HCT116 (cell line): ENCODE measurements around the gene TSC22D3. TPM values are rescaled to one million over a fixed set of nuclear protein-coding genes. Genes with fewer than 3 reads are reported as not detected.
"Not testable (repeated sequence)": the region's sequence is repeated elsewhere in the genome, so short reads cannot be mapped to it uniquely, and the experiment has no call there.

Experiments used
- ATAC-seq: fragments of 200-7000 bp; cut with Tn5 transposase; 2 replicates; pipeline ENCODE4 v1.9.1; 2020; ENCODE audit warnings: mild to moderate bottlenecking, moderate library complexity
- BruUV-seq: library from RNA; stranded (reverse); fragments of 400-500 nt; replicated peaks from 2 replicates; lab custom pipeline; 2021; lab: Mats Ljungman, UMichigan
- CTCF ChIA-PET: fragments of 300-600 bp; sonication (Branson Sonifier 250); formaldehyde crosslinking; loops from one replicate; lab custom pipeline; 2021; ENCODE audit warnings: antibody characterized with exemption; lab: Charles Lee
- POLR2A ChIA-PET: fragments of 300-600, 350-600 bp; sonication (Branson Sonifier 250); formaldehyde crosslinking; loops from one replicate; lab custom pipeline; 2021; ENCODE audit warnings: antibody characterized with exemption; lab: Charles Lee
- RAD21 ChIA-PET, 2 experiments: fragments of 300-600 bp; sonication (Branson Sonifier 250); formaldehyde crosslinking; loops; one replicate each; lab custom pipeline; 2023; ENCODE audit warnings: low total read pairs in 2 of 2; ENCODE audit not compliant: uncharacterized antibody in 2 of 2, unreplicated experiment in 2 of 2, low non-redundant PET in 1 of 2; lab: Charles Lee
- DNase-seq: peaks from one replicate; pipeline ENCODE4 v3.0.0-alpha.2; 2010; ENCODE audit warnings: low read depth, low spot score
- H2AFZ ChIP-seq: fragments of 200-600 bp; shearing (Covaris generic), sonication (generic); 2 replicates; pipeline ENCODE4 v1.6.1; 2017; ENCODE audit warnings: low read depth, mixed run types, mixed read lengths, antibody characterized with exemption, low read length; ENCODE audit not compliant: poor library complexity, severe bottlenecking
- H3K27ac ChIP-seq: 2 replicates; pipeline ENCODE4 v1.5.1; 2012; ENCODE audit warnings: low read depth, low read length
- H3K27me3 ChIP-seq: fragments of 200-600 bp; sonication (generic); 2 replicates; pipeline ENCODE4 v1.6.1; 2016; ENCODE audit warnings: mixed run types, low read length, mixed read lengths; ENCODE audit not compliant: insufficient read depth
- H3K36me3 ChIP-seq, 2 experiments: fragments of 200-500 bp in 1 of 2; fragments of 200-600 bp in 1 of 2; sonication (Bioruptor generic) in 1 of 2; sonication (generic) in 1 of 2; 2 replicates each; pipeline versions ENCODE4 v1.5.1 to v1.6.1; 2014 to 2016; ENCODE audit warnings: low read length in 2 of 2, inconsistent platforms in 1 of 2, mixed read lengths in 1 of 2, mixed run types in 1 of 2; ENCODE audit not compliant: insufficient read depth in 2 of 2, control insufficient read depth in 1 of 2
- H3K4me1 ChIP-seq, 2 experiments: fragments of 200-600 bp in 1 of 2; sonication (generic) in 1 of 2; 2 replicates each; pipeline versions ENCODE4 v1.5.1 to v1.6.1; 2012 to 2017; ENCODE audit warnings: low read length in 2 of 2, inconsistent platforms in 1 of 2, mild to moderate bottlenecking in 1 of 2, mixed read lengths in 1 of 2, mixed run types in 1 of 2, moderate library complexity in 1 of 2; ENCODE audit not compliant: insufficient read depth in 2 of 2, control insufficient read depth in 1 of 2
- H3K4me2 ChIP-seq: fragments of 200-600 bp; sonication (generic); 2 replicates; pipeline ENCODE4 v1.6.1; 2017; ENCODE audit warnings: mixed run types, low read length, mixed read lengths
- H3K4me3 ChIP-seq, 2 experiments: fragments of 200-600 bp in 1 of 2; sonication (generic) in 1 of 2; replicated peaks in 1 of 2; 2 replicates each; pipeline ENCODE4 v1.5.1; 2011 to 2016; ENCODE audit warnings: low read length in 2 of 2, control low read depth in 1 of 2, low read depth in 1 of 2, mild to moderate bottlenecking in 1 of 2, mixed read lengths in 1 of 2, mixed run types in 1 of 2
- H3K79me2 ChIP-seq: fragments of 200-600 bp; sonication (generic); 2 replicates; pipeline ENCODE4 v1.6.1; 2017; ENCODE audit warnings: mild to moderate bottlenecking, mixed run types, low read length, moderate library complexity, mixed read lengths; ENCODE audit not compliant: insufficient read depth
- H3K9ac ChIP-seq: fragments of 200-600 bp; sonication (generic); 2 replicates; pipeline ENCODE4 v1.6.1; 2016; ENCODE audit warnings: low read length, mixed read lengths
- H3K9me2 ChIP-seq: fragments of 200-600 bp; sonication (generic), shearing (Covaris generic); 2 replicates; pipeline ENCODE4 v1.6.1; 2017; ENCODE audit warnings: mixed run types, mild to moderate bottlenecking, moderate library complexity; ENCODE audit not compliant: insufficient read depth
- H3K9me3 ChIP-seq, 2 experiments: fragments of 200-500 bp in 1 of 2; fragments of 200-600 bp in 1 of 2; sonication (Bioruptor generic) in 1 of 2; sonication (generic) in 1 of 2; 2 replicates each; pipeline ENCODE4 v1.6.1; 2014 to 2017; ENCODE audit warnings: low read length in 2 of 2, mixed read lengths in 2 of 2, inconsistent platforms in 1 of 2, low read depth in 1 of 2, mild to moderate bottlenecking in 1 of 2, mixed run types in 1 of 2, moderate library complexity in 1 of 2; ENCODE audit not compliant: control insufficient read depth in 1 of 2, insufficient read depth in 1 of 2
- H4K20me1 ChIP-seq: fragments of 200-600 bp; sonication (generic), shearing (Covaris generic); 2 replicates; pipeline ENCODE4 v1.6.1; 2017; ENCODE audit warnings: mixed run types, mild to moderate bottlenecking, moderate library complexity; ENCODE audit not compliant: insufficient read depth
- ATF3 ChIP-seq: IDR thresholded peaks from 2 replicates; pipeline ENCODE4 v1.6.1; 2012
- CBX3 ChIP-seq: IDR thresholded peaks from 2 replicates; pipeline ENCODE4 v1.6.1; 2012; ENCODE audit warnings: low read depth
- EZH2 ChIP-seq: fragments of 200-600 bp; sonication (generic); IDR thresholded peaks from 2 replicates; pipeline ENCODE4 v1.6.1; 2017; ENCODE audit warnings: antibody characterized with exemption, mixed run types
- FOSL1 ChIP-seq: IDR thresholded peaks from 2 replicates; pipeline ENCODE4 v1.6.1; 2012; ENCODE audit warnings: low read depth
- ZNF274 ChIP-seq: fragments of 200-500 bp; sonication (Bioruptor generic); IDR thresholded peaks from 2 replicates; pipeline ENCODE4 v1.6.1; 2014; ENCODE audit warnings: mild to moderate bottlenecking, low read depth, low read length, inconsistent platforms
- intact Hi-C: fragments of 100-400 bp; cut with micrococcal nuclease; formaldehyde crosslinking; loops from 2 replicates; pipeline ENCODE4 v1.10.0; 2022
- total RNA-seq: library from RNA; stranded (reverse); gene quantifications from one replicate; pipeline ENCODE4 v1.2.1, GENCODE V29; 2021; ENCODE audit not compliant: unreplicated experiment
- TF ChIP-seq, protein P1 (sequence below), 3 experiments: fragments of 200-600 bp in 1 of 3; sonication (generic) in 1 of 3; IDR thresholded peaks in 2 of 3; conservative IDR thresholded peaks in 1 of 3; 2 replicates each; pipeline ENCODE4 v1.5.1; 2012 to 2017; ENCODE audit warnings: low read depth in 2 of 3, low read length in 2 of 3, antibody characterized with exemption in 1 of 3, borderline replicate concordance in 1 of 3, control low read depth in 1 of 3, mild to moderate bottlenecking in 1 of 3, mixed read lengths in 1 of 3, mixed run types in 1 of 3, moderate library complexity in 1 of 3; ENCODE audit not compliant: insufficient read depth in 1 of 3

TSC22D3 gene
- total RNA-seq, 1 experiment from 2014 or later = 24.6 TPM

DNA sequence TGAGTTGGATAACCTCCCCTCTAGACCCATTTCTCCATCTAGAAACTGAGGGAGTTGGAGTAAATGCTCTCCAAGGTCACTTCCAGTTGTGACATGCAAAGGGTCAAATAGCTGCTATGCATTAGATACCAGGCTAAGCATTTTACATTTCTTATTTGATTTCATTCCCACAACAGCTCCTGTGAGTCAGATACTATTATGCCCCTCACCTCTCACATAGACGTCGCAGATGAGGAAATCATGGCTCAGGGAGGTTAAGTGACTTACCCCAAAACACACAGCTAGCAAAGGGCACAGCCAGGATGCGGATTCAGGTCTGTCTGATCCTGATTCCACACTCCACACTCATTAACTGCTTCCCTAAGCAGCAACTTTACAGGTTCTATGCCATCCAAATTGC is 89.6 kb downstream of the TSC22D3 start:
- no peak for ATAC-seq
- Histone ChIP-seq H3K27me3 (no peaks in the 10 kb centered on the region), H3K4me3 (no peak overlapping the region)
- BruUV-seq = no TSS peak
- POLR2A ChIA-PET = no interaction called here
- TF ChIP-seq CBX3 = no peak
- no peak for TF ChIP-seq EZH2
- TF ChIP-seq FOSL1 = no peak
- no peak for TF ChIP-seq ATF3
- TF ChIP-seq ZNF274 = no peak
- TF ChIP-seq, protein P1, sequence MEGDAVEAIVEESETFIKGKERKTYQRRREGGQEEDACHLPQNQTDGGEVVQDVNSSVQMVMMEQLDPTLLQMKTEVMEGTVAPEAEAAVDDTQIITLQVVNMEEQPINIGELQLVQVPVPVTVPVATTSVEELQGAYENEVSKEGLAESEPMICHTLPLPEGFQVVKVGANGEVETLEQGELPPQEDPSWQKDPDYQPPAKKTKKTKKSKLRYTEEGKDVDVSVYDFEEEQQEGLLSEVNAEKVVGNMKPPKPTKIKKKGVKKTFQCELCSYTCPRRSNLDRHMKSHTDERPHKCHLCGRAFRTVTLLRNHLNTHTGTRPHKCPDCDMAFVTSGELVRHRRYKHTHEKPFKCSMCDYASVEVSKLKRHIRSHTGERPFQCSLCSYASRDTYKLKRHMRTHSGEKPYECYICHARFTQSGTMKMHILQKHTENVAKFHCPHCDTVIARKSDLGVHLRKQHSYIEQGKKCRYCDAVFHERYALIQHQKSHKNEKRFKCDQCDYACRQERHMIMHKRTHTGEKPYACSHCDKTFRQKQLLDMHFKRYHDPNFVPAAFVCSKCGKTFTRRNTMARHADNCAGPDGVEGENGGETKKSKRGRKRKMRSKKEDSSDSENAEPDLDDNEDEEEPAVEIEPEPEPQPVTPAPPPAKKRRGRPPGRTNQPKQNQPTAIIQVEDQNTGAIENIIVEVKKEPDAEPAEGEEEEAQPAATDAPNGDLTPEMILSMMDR (IDR thresholded peaks at IDR 0.05 in 2 of 3, conservative IDR thresholded peaks at IDR 0.05 in 1 of 3; ENCODE audit: borderline replicate concordance in 1 of 3, insufficient read depth in 1 of 3, low read depth in 2 of 3, low read length in 2 of 3) = no peak
- TF ChIP-seq, all 23 proteins: peak for 0
- peaks cover 5 to 11% of the 10 kb centered on the region in 2 experiments; a peak in 2 of 4 replicates for H3K4me1 ChIP-seq
- H3K79me2 ChIP-seq = no peaks in the 10 kb centered on the region
- H3K36me3 ChIP-seq = no peaks in the 10 kb centered on the region
- no peak overlapping the region for H3K27ac ChIP-seq
- ChIA-PET CTCF (no interaction called here), RAD21 (no interaction called here)
- no peak overlapping the region for H3K4me2 ChIP-seq
- no peak for DNase-seq
- no peaks in the 10 kb centered on the region for H4K20me1 ChIP-seq
- no peak overlapping the region for H2AFZ ChIP-seq
- intact Hi-C loops = no loop called here
- H3K9me2 ChIP-seq = no peaks in the 10 kb centered on the region
- no peaks in the 10 kb centered on the region for H3K9me3 ChIP-seq
- no peak overlapping the region for H3K9ac ChIP-seq

DNA sequence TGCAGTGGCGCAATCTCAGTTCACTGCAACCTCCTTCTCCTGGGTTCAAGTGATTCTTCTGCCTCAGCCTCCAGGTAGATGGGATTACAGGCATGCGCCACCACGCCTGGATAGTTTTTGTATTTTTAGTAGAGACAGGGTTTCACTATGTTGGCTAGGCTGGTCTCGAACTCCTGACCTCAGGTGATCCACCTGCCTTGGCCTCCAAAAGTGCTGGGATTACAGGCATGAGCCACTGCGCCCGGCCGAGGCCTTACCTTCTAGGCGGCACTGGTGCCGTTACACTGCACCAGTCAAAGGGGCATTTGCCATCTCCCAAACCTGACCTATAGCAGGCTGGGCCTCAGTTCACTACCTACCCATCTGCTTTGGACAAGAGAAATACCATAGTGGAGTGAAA is 90.0 kb downstream of the TSC22D3 start:
- H3K4me1 ChIP-seq = peaks cover 5 to 11% of the 10 kb centered on the region in 2 experiments; a peak in 2 of 4 replicates
- ATAC-seq, H3K4me3 ChIP-seq, H4K20me1 ChIP-seq, DNase-seq, H3K27ac ChIP-seq, BruUV-seq, CTCF ChIA-PET, H3K27me3 ChIP-seq, POLR2A ChIA-PET, H3K9me3 ChIP-seq, H2AFZ ChIP-seq, H3K4me2 ChIP-seq, H3K36me3 ChIP-seq, intact Hi-C loops, H3K9ac ChIP-seq, H3K79me2 ChIP-seq, H3K9me2 ChIP-seq: not testable (repeated sequence)
- RAD21 ChIA-PET = interaction anchor here in 1 of 2 experiments (0.7 kb wide), 1 partner anchor 70 kb away, joined by 3 read pairs; no protein-coding TSS in a partner anchor
